ENCODE measurements around the gene LUC7L3.
"Not testable (repeated sequence)": the region's sequence is repeated elsewhere in the genome, so short reads cannot be mapped to it uniquely, and the experiment has no call there.

LUC7L3 gene

GRCh38 chr17:50708050-50709000 is 11.1 kb upstream of the LUC7L3 start:
- DNase-seq (ENCODE audit: low spot score) = no peak

GRCh38 chr17:50709053-50709452 is 10.3 kb upstream of the LUC7L3 start:
- DNase-seq (ENCODE audit: low spot score) = not testable (repeated sequence)

- DNase-seq (ENCODE audit: low spot score) = no peak
Observed at GRCh38 chr17:50710025-50710424, 9.4 kb upstream of the LUC7L3 start.

- DNase-seq (ENCODE audit: low spot score) = no peak
Observed at GRCh38 chr17:50710650-50711049, 8.8 kb upstream of the LUC7L3 start.

GRCh38 chr17:50712641-50713040 is 6.8 kb upstream of the LUC7L3 start:
- DNase-seq (ENCODE audit: low spot score) = no peak

- no peak for DNase-seq (ENCODE audit: low spot score)
Observed at GRCh38 chr17:50715471-50715870, 3.9 kb upstream of the LUC7L3 start.

- DNase-seq (ENCODE audit: low spot score) = no peak
Observed at GRCh38 chr17:50719924-50720794, 756 bp downstream of the LUC7L3 start.

GRCh38 chr17:50721194-50722010 is 2.0 kb downstream of the LUC7L3 start:
- DNase-seq (ENCODE audit: low spot score) = peak; percentile 17

- no peak for DNase-seq (ENCODE audit: low spot score)
Observed at GRCh38 chr17:50722746-50723145, 3.3 kb downstream of the LUC7L3 start.

- DNase-seq (ENCODE audit: low spot score) = not testable (repeated sequence)
Observed at GRCh38 chr17:50724622-50725021, 5.2 kb downstream of the LUC7L3 start.

- DNase-seq (ENCODE audit: low spot score) = no peak
Observed at GRCh38 chr17:50725769-50726655, 6.6 kb downstream of the LUC7L3 start.

- DNase-seq (ENCODE audit: low spot score) = no peak
Observed at GRCh38 chr17:50728112-50728429, 8.7 kb downstream of the LUC7L3 start.

GRCh38 chr17:50728881-50729765 is 9.7 kb downstream of the LUC7L3 start:
- no peak for DNase-seq (ENCODE audit: low spot score)

- no peak for DNase-seq (ENCODE audit: low spot score)
Observed at GRCh38 chr17:50731575-50732460, 12.4 kb downstream of the LUC7L3 start.

GRCh38 chr17:50735287-50735686 is 15.9 kb downstream of the LUC7L3 start:
- no peak for DNase-seq (ENCODE audit: low spot score)

- no peak for DNase-seq (ENCODE audit: low spot score)
Observed at GRCh38 chr17:50737118-50737698, 17.8 kb downstream of the LUC7L3 start.

GRCh38 chr17:50739098-50739497 is 19.7 kb downstream of the LUC7L3 start:
- no peak for DNase-seq (ENCODE audit: low spot score)

- no peak for DNase-seq (ENCODE audit: low spot score)
Observed at GRCh38 chr17:50745631-50746030, 26.2 kb downstream of the LUC7L3 start.

GRCh38 chr17:50749245-50749644 is 29.8 kb downstream of the LUC7L3 start:
- DNase-seq (ENCODE audit: low spot score) = no peak
